ENCODE measurements around the gene ERICH2.

- no peak for TF ChIP-seq ZNF133 (tag by site-specific recombination; IDR thresholded peaks at IDR 0.05)
- no peak for TF ChIP-seq ZNF23 (tag by site-specific recombination; IDR thresholded peaks at IDR 0.05; ENCODE audit: borderline replicate concordance)
- TF ChIP-seq RBAK (tag by site-specific recombination; IDR thresholded peaks at IDR 0.05), result no peak
- TF ChIP-seq CTCF (tag by site-specific recombination; IDR thresholded peaks at IDR 0.05), result no peak
- TF ChIP-seq REPIN1 (tag by site-specific recombination; IDR thresholded peaks at IDR 0.05; ENCODE audit: low read depth), result no peak
- TF ChIP-seq ZBTB26 (tag by site-specific recombination; optimal IDR thresholded peaks at IDR 0.05), result no peak
Measured at GRCh38 chr2:170747921-170748320, 22.3 kb upstream of the ERICH2 start.

All from HEK293 (cell line).